H9 (cell line): ENCODE measurements around the gene PRIM2. TPM values are rescaled to one million over a fixed set of nuclear protein-coding genes. Genes with fewer than 3 reads are reported as not detected.
"Not testable (repeated sequence)": the region's sequence is repeated elsewhere in the genome, so short reads cannot be mapped to it uniquely, and the experiment has no call there.

Experiments
- DNase-seq: peaks from one replicate; pipeline ENCODE4 v3.0.0-alpha.2; 2017
- H2AFZ ChIP-seq: one replicate; pipeline ENCODE4 v1.6.1; 2013; ENCODE audit warnings: mild to moderate bottlenecking, low read length, control low read depth, moderate library complexity
- H2AK5ac ChIP-seq: 2 replicates; pipeline ENCODE4 v1.6.1; 2013; ENCODE audit warnings: low read length, control low read depth, mixed read lengths; ENCODE audit not compliant: insufficient read length
- H2BK120ac ChIP-seq: one replicate; pipeline ENCODE4 v1.6.1; 2013; ENCODE audit warnings: low read depth, mild to moderate bottlenecking, low read length, control low read depth, inconsistent platforms; ENCODE audit not compliant: poor library complexity, severe bottlenecking
- H2BK12ac ChIP-seq: 2 replicates; pipeline ENCODE4 v1.6.1; 2013; ENCODE audit warnings: low read length, control low read depth, mixed read lengths, low read depth; ENCODE audit not compliant: insufficient read length
- H2BK15ac ChIP-seq: 2 replicates; pipeline ENCODE4 v1.6.1; 2013; ENCODE audit warnings: low read depth, low read length, control low read depth
- H2BK20ac ChIP-seq: one replicate; pipeline ENCODE4 v1.6.1; 2013; ENCODE audit warnings: low read depth, mild to moderate bottlenecking, low read length, control low read depth, inconsistent platforms; ENCODE audit not compliant: poor library complexity, severe bottlenecking
- H2BK5ac ChIP-seq: 2 replicates; pipeline ENCODE4 v1.6.1; 2013; ENCODE audit warnings: low read length, control low read depth, mixed read lengths; ENCODE audit not compliant: insufficient read length
- H3K14ac ChIP-seq: 2 replicates; pipeline ENCODE4 v1.6.1; 2013; ENCODE audit warnings: low read length, control low read depth; ENCODE audit not compliant: insufficient read depth
- H3K18ac ChIP-seq: 2 replicates; pipeline ENCODE4 v1.6.1; 2013; ENCODE audit warnings: low read depth, mild to moderate bottlenecking, mixed read lengths, low read length, control low read depth; ENCODE audit not compliant: insufficient read length
- H3K23ac ChIP-seq: 2 replicates; pipeline ENCODE4 v1.6.1; 2013; ENCODE audit warnings: low read length, control low read depth, mixed read lengths, low read depth; ENCODE audit not compliant: insufficient read length
- H3K23me2 ChIP-seq: 2 replicates; pipeline ENCODE4 v1.6.1; 2013; ENCODE audit warnings: low read depth, mild to moderate bottlenecking, mixed read lengths, low read length, control low read depth; ENCODE audit not compliant: insufficient read length, poor library complexity, severe bottlenecking
- H3K27ac ChIP-seq: 2 replicates; pipeline ENCODE4 v1.5.1; 2013; ENCODE audit warnings: low read length, control low read depth, mixed read lengths, low read depth; ENCODE audit not compliant: insufficient read length
- H3K27me3 ChIP-seq: 2 replicates; pipeline ENCODE4 v1.6.1; 2013; ENCODE audit warnings: low read length, control low read depth, inconsistent platforms; ENCODE audit not compliant: insufficient read depth
- H3K4ac ChIP-seq: 2 replicates; pipeline ENCODE4 v1.6.1; 2013; ENCODE audit warnings: low read depth, mild to moderate bottlenecking, control low read depth, inconsistent platforms, low read length, moderate library complexity
- H3K4me1 ChIP-seq: 2 replicates; pipeline ENCODE4 v1.6.1; 2013; ENCODE audit warnings: low read length, control low read depth, inconsistent platforms; ENCODE audit not compliant: insufficient read depth
- H3K4me2 ChIP-seq: 2 replicates; pipeline ENCODE4 v1.6.1; 2013; ENCODE audit warnings: low read length, control low read depth, mixed read lengths; ENCODE audit not compliant: insufficient read length, insufficient read depth
- H3K56ac ChIP-seq: 2 replicates; pipeline ENCODE4 v1.6.1; 2013; ENCODE audit warnings: low read depth, mild to moderate bottlenecking, mixed read lengths, low read length, control low read depth; ENCODE audit not compliant: insufficient read length
- H3K79me1 ChIP-seq: 2 replicates; pipeline ENCODE4 v1.6.1; 2013; ENCODE audit warnings: low read depth, mild to moderate bottlenecking, moderate library complexity, low read length, control low read depth, inconsistent platforms; ENCODE audit not compliant: insufficient read depth, poor library complexity, severe bottlenecking
- H3K79me2 ChIP-seq: 2 replicates; pipeline ENCODE4 v1.6.1; 2013; ENCODE audit warnings: low read length, control low read depth, inconsistent platforms; ENCODE audit not compliant: insufficient read depth
- H3K9ac ChIP-seq: 2 replicates; pipeline ENCODE4 v1.6.1; 2013; ENCODE audit warnings: low read length, control low read depth, mixed read lengths; ENCODE audit not compliant: insufficient read length; ENCODE audit errors: extremely low read depth
- H3K9me3 ChIP-seq: one replicate; pipeline ENCODE4 v1.6.1; 2013; ENCODE audit warnings: low read depth, low read length, inconsistent platforms; ENCODE audit not compliant: control insufficient read depth
- H3T11ph ChIP-seq: one replicate; pipeline ENCODE4 v1.6.1; 2013; ENCODE audit warnings: mild to moderate bottlenecking, low read length, control low read depth, inconsistent platforms
- H4K20me1 ChIP-seq: one replicate; pipeline ENCODE4 v1.6.1; 2013; ENCODE audit not compliant: control insufficient read depth, insufficient read length, insufficient read depth
- H4K5ac ChIP-seq: 2 replicates; pipeline ENCODE4 v1.6.1; 2013; ENCODE audit warnings: low read depth, mild to moderate bottlenecking, mixed read lengths, low read length, control low read depth; ENCODE audit not compliant: insufficient read length
- H4K8ac ChIP-seq: replicated peaks from 2 replicates; pipeline ENCODE4 v1.6.1; 2013; ENCODE audit warnings: low read length, control low read depth, mixed read lengths, low read depth; ENCODE audit not compliant: insufficient read length
- H4K91ac ChIP-seq: 2 replicates; pipeline ENCODE4 v1.6.1; 2013; ENCODE audit warnings: low read depth, mild to moderate bottlenecking, moderate library complexity, mixed read lengths, low read length, control low read depth; ENCODE audit not compliant: insufficient read length
- H3K27ac Mint-ChIP-seq, 3 experiments: 2 replicates in 2 of 3; 3 replicates in 1 of 3; pipeline ENCODE4 v1.8.0; 2020 to 2021; ENCODE audit warnings: mixed read lengths in 3 of 3, mild to moderate bottlenecking in 1 of 3, moderate library complexity in 1 of 3
- H3K27me3 Mint-ChIP-seq: 2 replicates; pipeline ENCODE4 v1.8.0; 2021; ENCODE audit warnings: low read depth, mild to moderate bottlenecking, moderate library complexity, mixed read lengths
- H3K36me3 Mint-ChIP-seq, 3 experiments: 2 replicates in 2 of 3; 3 replicates in 1 of 3; pipeline ENCODE4 v1.8.0; 2020 to 2021; ENCODE audit warnings: low read depth in 3 of 3, mixed read lengths in 3 of 3; ENCODE audit not compliant: insufficient read depth in 1 of 3
- H3K4me1 Mint-ChIP-seq, 2 experiments: 2 replicates each; pipeline ENCODE4 v1.8.0; 2020; ENCODE audit warnings: mixed read lengths in 2 of 2
- H3K4me3 Mint-ChIP-seq, 2 experiments: 2 replicates in 1 of 2; 3 replicates in 1 of 2; pipeline ENCODE4 v1.8.0; 2020 to 2021; ENCODE audit warnings: mild to moderate bottlenecking in 2 of 2, mixed read lengths in 2 of 2, moderate library complexity in 1 of 2
- H3K9me3 Mint-ChIP-seq, 2 experiments: 2 replicates in 1 of 2; 3 replicates in 1 of 2; pipeline ENCODE4 v1.8.0; 2020; ENCODE audit warnings: mild to moderate bottlenecking in 2 of 2, mixed read lengths in 2 of 2, moderate library complexity in 1 of 2
- WGBS: extraction: QIAGEN DNeasy Blood & Tissue Kit; methylation state at CpG from one replicate; pipeline ENCODE4 v1.1.7; 2013; ENCODE audit warnings: missing lambda C conversion rate, low lambda C conversion rate, mixed read lengths; ENCODE audit not compliant: insufficient read length; ENCODE audit errors: extremely low coverage; 5-methylcytosine and 5-hydroxymethylcytosine counted together
- total RNA-seq: library from RNA; stranded (reverse); gene quantifications from 2 replicates; pipeline ENCODE4 v1.2.1, GENCODE V29; 2021
- TF ChIP-seq, protein P1 (sequence below): fragments of 200-600 bp; sonication (generic); conservative IDR thresholded peaks from 3 replicates; pipeline ENCODE4 v1.8.0; 2021; ENCODE audit warnings: antibody characterized with exemption, mild to moderate bottlenecking

PRIM2 gene
- total RNA-seq, 1 experiment from 2014 or later: 43.0 TPM

DNA sequence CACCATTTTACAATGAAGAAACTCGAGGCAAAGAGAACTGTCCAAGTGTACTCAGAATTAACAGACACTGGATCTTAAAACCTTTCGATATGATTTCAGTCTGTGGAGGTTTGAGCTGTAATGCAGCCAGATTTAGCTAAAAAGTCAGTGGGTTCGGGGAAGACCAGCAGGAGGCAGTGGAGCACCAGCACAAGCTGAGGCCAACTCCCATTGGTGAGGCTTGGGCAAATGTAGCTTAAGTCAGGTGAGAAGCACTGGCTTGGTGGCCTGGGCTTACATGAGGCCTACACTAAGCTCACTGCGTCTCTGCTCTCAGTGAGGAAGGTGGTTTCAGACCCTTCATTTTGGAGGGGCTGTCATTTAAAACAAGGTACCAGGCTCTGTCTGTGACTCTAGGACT lies 234.5 kb downstream of the PRIM2 start:
- not testable (repeated sequence) for H4K8ac ChIP-seq, H3K56ac ChIP-seq, H3K36me3 Mint-ChIP-seq, H3K4ac ChIP-seq, H2AFZ ChIP-seq, H3K9me3 ChIP-seq, H3K4me2 ChIP-seq, H3K9ac ChIP-seq, H2BK5ac ChIP-seq, DNase-seq, H4K91ac ChIP-seq, H3T11ph ChIP-seq, H3K9me3 Mint-ChIP-seq, H3K4me3 Mint-ChIP-seq, H3K4me1 ChIP-seq, H3K23me2 ChIP-seq, H3K27ac Mint-ChIP-seq, H3K27ac ChIP-seq, H3K18ac ChIP-seq, H2BK15ac ChIP-seq, H2AK5ac ChIP-seq, H4K20me1 ChIP-seq, H2BK20ac ChIP-seq, H3K23ac ChIP-seq, H2BK12ac ChIP-seq, H4K5ac ChIP-seq, H3K27me3 ChIP-seq, H3K14ac ChIP-seq, H2BK120ac ChIP-seq, H3K4me1 Mint-ChIP-seq, H3K79me1 ChIP-seq, H3K79me2 ChIP-seq, H3K27me3 Mint-ChIP-seq
- TF ChIP-seq, protein P1, sequence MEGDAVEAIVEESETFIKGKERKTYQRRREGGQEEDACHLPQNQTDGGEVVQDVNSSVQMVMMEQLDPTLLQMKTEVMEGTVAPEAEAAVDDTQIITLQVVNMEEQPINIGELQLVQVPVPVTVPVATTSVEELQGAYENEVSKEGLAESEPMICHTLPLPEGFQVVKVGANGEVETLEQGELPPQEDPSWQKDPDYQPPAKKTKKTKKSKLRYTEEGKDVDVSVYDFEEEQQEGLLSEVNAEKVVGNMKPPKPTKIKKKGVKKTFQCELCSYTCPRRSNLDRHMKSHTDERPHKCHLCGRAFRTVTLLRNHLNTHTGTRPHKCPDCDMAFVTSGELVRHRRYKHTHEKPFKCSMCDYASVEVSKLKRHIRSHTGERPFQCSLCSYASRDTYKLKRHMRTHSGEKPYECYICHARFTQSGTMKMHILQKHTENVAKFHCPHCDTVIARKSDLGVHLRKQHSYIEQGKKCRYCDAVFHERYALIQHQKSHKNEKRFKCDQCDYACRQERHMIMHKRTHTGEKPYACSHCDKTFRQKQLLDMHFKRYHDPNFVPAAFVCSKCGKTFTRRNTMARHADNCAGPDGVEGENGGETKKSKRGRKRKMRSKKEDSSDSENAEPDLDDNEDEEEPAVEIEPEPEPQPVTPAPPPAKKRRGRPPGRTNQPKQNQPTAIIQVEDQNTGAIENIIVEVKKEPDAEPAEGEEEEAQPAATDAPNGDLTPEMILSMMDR: 0 out of 3 replicates have a peak, but pooled peaks have one; percentile 20
- no CpG with 5 or more reads among the region's 4 CpGs for whole genome bisulfite sequencing

DNA sequence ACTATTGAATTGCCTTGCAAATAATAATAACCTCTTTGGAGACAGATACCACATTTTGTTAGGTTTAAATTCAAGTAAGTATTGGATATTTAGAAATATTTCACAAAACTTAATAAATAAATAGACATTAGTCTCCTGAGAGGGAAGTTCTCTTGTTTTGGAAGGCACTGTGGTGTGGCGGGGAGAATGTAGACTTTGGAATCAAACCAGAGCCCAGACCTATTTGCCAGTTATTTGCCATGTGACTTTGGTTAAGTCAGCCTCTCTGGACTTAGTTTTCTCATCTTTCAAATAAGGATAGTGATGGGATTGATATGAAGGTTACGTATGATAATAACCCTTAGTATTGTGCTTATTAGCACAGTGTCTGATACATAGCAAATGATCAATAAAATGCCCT lies 240.4 kb downstream of the PRIM2 start:
- not testable (repeated sequence) for H2BK12ac ChIP-seq, H3K36me3 Mint-ChIP-seq, H3K27me3 ChIP-seq, H3K9me3 ChIP-seq, H3K14ac ChIP-seq, H3K56ac ChIP-seq, H2AK5ac ChIP-seq, H3K4me2 ChIP-seq, DNase-seq, H2BK5ac ChIP-seq, H2BK20ac ChIP-seq, H3K27me3 Mint-ChIP-seq, H3T11ph ChIP-seq, H3K79me1 ChIP-seq, H3K27ac ChIP-seq, H2AFZ ChIP-seq, H3K4me1 Mint-ChIP-seq, H2BK15ac ChIP-seq, H3K4ac ChIP-seq, H2BK120ac ChIP-seq, H3K4me3 Mint-ChIP-seq, H4K20me1 ChIP-seq, H3K79me2 ChIP-seq, H3K18ac ChIP-seq, H3K27ac Mint-ChIP-seq, H4K91ac ChIP-seq, H4K8ac ChIP-seq, H3K23me2 ChIP-seq, H3K23ac ChIP-seq, H3K9ac ChIP-seq, H3K4me1 ChIP-seq, H4K5ac ChIP-seq, H3K9me3 Mint-ChIP-seq
- WGBS: no CpG with 5 or more reads among the region's 2 CpGs
